B cell (primary cell): Measurements from ENCODE around the gene CYP27B1. TPM values are rescaled to one million over a fixed set of nuclear protein-coding genes. Genes with fewer than 3 reads are reported as not detected.

ENCODE experiments used
- ATAC-seq: fragments of 200-7000 bp; cut with Tn5 transposase; one replicate; pipeline ENCODE4 v1.10.0; 2021; ENCODE audit warnings: low read depth, mild to moderate bottlenecking, moderate number of reproducible peaks, moderate library complexity
- CTCF ChIA-PET: fragments of 350-600 bp; sonication (Branson Sonifier 250); formaldehyde crosslinking; loops from one replicate; lab custom pipeline; 2021; ENCODE audit warnings: antibody characterized with exemption, inconsistent platforms; lab: Charles Lee
- POLR2A ChIA-PET: fragments of 350-600 bp; sonication (Branson Sonifier 250); formaldehyde crosslinking; loops from one replicate; lab custom pipeline; 2021; ENCODE audit warnings: antibody characterized with exemption; lab: Charles Lee
- DNase-seq: peaks from one replicate; pipeline ENCODE4 v3.0.0; 2013
- H2AFZ ChIP-seq: 2 replicates; pipeline ENCODE4 v1.6.1; 2012; ENCODE audit warnings: mild to moderate bottlenecking, low read depth, low read length; ENCODE audit not compliant: insufficient read depth, poor library complexity, severe bottlenecking
- H3K27ac ChIP-seq, 2 donors: 1 replicate in 1 of 2; 2 replicates in 1 of 2; pipeline ENCODE4 v1.5.1; 2012 to 2013; ENCODE audit warnings: low read length in 2 of 2, mild to moderate bottlenecking in 2 of 2, moderate library complexity in 1 of 2
- H3K27me3 ChIP-seq, 4 experiments: fragments of 200-600 bp in 1 of 4; sonication (generic) in 1 of 4; replicated peaks in 1 of 4; 1 replicate in 2 of 4; 2 replicates in 2 of 4; pipeline versions ENCODE4 v1.6.1 to v1.7.0; 2013 to 2016; ENCODE audit warnings: low read length in 3 of 4, mild to moderate bottlenecking in 2 of 4, mixed read lengths in 1 of 4, moderate library complexity in 1 of 4; ENCODE audit not compliant: insufficient read depth in 4 of 4, control insufficient read depth in 3 of 4; ENCODE audit errors: control extremely low read depth in 1 of 4
- H3K36me3 ChIP-seq, 2 experiments: replicated peaks in 1 of 2; 1 replicate in 1 of 2; 2 replicates in 1 of 2; pipeline versions ENCODE4 v1.6.1 to v1.7.1; 2013; ENCODE audit warnings: low read length in 1 of 2; ENCODE audit not compliant: insufficient read depth in 2 of 2, control insufficient read depth in 1 of 2; ENCODE audit errors: control extremely low read depth in 1 of 2, extremely low read depth in 1 of 2
- H3K4me1 ChIP-seq, 2 donors: fragments of 200-600 bp in 1 of 2; sonication (generic) in 1 of 2; 1 replicate in 1 of 2; 2 replicates in 1 of 2; pipeline versions ENCODE4 v1.5.1 to v1.6.1; 2013 to 2017; ENCODE audit warnings: low read length in 2 of 2; ENCODE audit not compliant: control insufficient read depth in 2 of 2, insufficient read depth in 2 of 2
- H3K4me2 ChIP-seq: replicated peaks from 2 replicates; pipeline ENCODE3; 2012; ENCODE audit warnings: mild to moderate bottlenecking, low read depth, low read length; ENCODE audit not compliant: poor library complexity, severe bottlenecking
- H3K4me3 ChIP-seq, 5 experiments: fragments of 200-600 bp in 1 of 5; sonication (generic) in 1 of 5; 1 replicate in 3 of 5; 2 replicates in 2 of 5; pipeline versions ENCODE4 v1.5.1 to v1.7.0; 2011 to 2016; ENCODE audit warnings: low read length in 4 of 5, mild to moderate bottlenecking in 4 of 5, low read depth in 2 of 5, control low read depth in 1 of 5, moderate library complexity in 1 of 5; ENCODE audit not compliant: insufficient read depth in 1 of 5; ENCODE audit errors: control extremely low read depth in 1 of 5, extremely low read depth in 1 of 5
- H3K79me2 ChIP-seq: fragments of 200-600 bp; sonication (generic); one replicate; pipeline ENCODE4 v1.6.0; 2016; ENCODE audit warnings: low read length; ENCODE audit not compliant: control insufficient read depth, insufficient read depth
- H3K9ac ChIP-seq: fragments of 200-600 bp; sonication (generic); 2 replicates; pipeline ENCODE4 v1.6.1; 2017; ENCODE audit warnings: mild to moderate bottlenecking, low read length, moderate library complexity
- H3K9me3 ChIP-seq, 3 donors: one replicate each; pipeline versions ENCODE4 v1.6.1 to v1.7.1; 2013; ENCODE audit warnings: low read length in 2 of 3; ENCODE audit not compliant: control insufficient read depth in 2 of 3, insufficient read depth in 1 of 3; ENCODE audit errors: control extremely low read depth in 1 of 3
- H4K20me1 ChIP-seq: 2 replicates; pipeline ENCODE4 v1.6.0; 2012; ENCODE audit warnings: mild to moderate bottlenecking, low read length; ENCODE audit not compliant: insufficient read depth, control insufficient read depth, poor library complexity, severe bottlenecking
- H3K27ac Mint-ChIP-seq: one replicate; pipeline ENCODE4 v1.8.0; 2021; ENCODE audit warnings: mixed read lengths
- H3K27me3 Mint-ChIP-seq: one replicate; pipeline ENCODE4 v1.8.0; 2021; ENCODE audit warnings: mixed read lengths
- H3K4me1 Mint-ChIP-seq: one replicate; pipeline ENCODE4 v1.8.0; 2021; ENCODE audit warnings: mixed read lengths
- H3K4me3 Mint-ChIP-seq: one replicate; pipeline ENCODE4 v1.8.0; 2021; ENCODE audit warnings: mixed read lengths
- H3K9me3 Mint-ChIP-seq: one replicate; pipeline ENCODE4 v1.8.0; 2022; ENCODE audit warnings: mixed read lengths; ENCODE audit not compliant: insufficient read depth
- EZH2 ChIP-seq: IDR thresholded peaks from 2 replicates; pipeline ENCODE4 v1.6.1; 2012; ENCODE audit warnings: borderline replicate concordance, low read depth, mild to moderate bottlenecking, moderate library complexity, low read length; ENCODE audit not compliant: insufficient read depth, poor library complexity, severe bottlenecking
- WGBS: methylation state at CpG from one replicate; pipeline ENCODE4 v1.1.5; 2013; ENCODE audit warnings: missing lambda C conversion rate; ENCODE audit not compliant: insufficient coverage; 5-methylcytosine and 5-hydroxymethylcytosine counted together
- intact Hi-C: fragments of 100-400 bp; cut with micrococcal nuclease; formaldehyde crosslinking; loops from one replicate; pipeline ENCODE4 v1.10.0; 2022
- polyA plus RNA-seq: library from polyadenylated mRNA; depleted of rRNA; stranded (reverse); fragments of >200 nt; gene quantifications from 2 replicates; pipeline ENCODE4 v1.2.3, GENCODE V29; 2012
- total RNA-seq, 2 donors: library from RNA; stranded (reverse); fragments of 120-200 nt in 1 of 2; gene quantifications; 1 replicate in 1 of 2; 2 replicates in 1 of 2; pipeline versions ENCODE4 v1.2.3 to v1.2.4, GENCODE V29; 2013 to 2022
- TF ChIP-seq, protein P1 (sequence below): fragments of 200-600 bp; IDR thresholded peaks from one replicate; pipeline ENCODE4 v1.8.0; 2022; ENCODE audit warnings: antibody characterized with exemption, mild to moderate bottlenecking

CYP27B1 gene
- total and polyA plus RNA-seq, 2 donors (not counting 1 experiment from before 2014, with no cell fraction given) = 0.66 to 0.79 TPM

DNA sequence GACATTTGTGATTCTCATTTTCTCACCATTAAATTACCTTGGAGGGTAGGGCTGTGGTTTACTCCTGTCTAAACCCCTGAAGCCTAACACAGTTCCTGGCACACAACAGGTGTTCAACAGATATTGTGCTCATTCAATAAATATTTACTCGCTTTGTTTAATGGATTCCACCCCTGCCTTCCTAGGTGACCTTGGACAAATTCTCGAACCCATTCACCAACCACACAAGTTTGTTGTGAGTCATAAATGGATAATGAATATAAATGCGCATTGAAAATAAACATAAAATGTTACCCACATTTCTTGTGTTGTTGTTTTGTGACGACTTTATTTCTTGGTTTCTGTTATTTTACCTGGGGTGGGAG is 15.3 kb upstream of the CYP27B1 start:
- Mint-ChIP-seq H3K4me1 (peaks cover 18% of the 10 kb centered on the region), H3K9me3 (no peaks in the 10 kb centered on the region), H3K4me3 (peak overlapping the region; percentile 100), H3K27ac (peak overlapping the region; percentile 96), H3K27me3 (no peaks in the 10 kb centered on the region)
- peak overlapping the region; percentile 94 for H3K9ac ChIP-seq
- no peak for ATAC-seq
- peaks cover 9 to 17% of the 10 kb centered on the region in 2 donors for H3K4me1 ChIP-seq
- H3K27ac ChIP-seq = no peak overlapping the region
- intact Hi-C loops = loop anchor here (1.0 to 5.0 kb wide), 5 partner anchors 10 to 123 kb away; partner anchors contain the start of genes EEF1AKMT3 and METTL1
- peaks cover 8 to 22% of the 10 kb centered on the region in 2 experiments for H3K36me3 ChIP-seq
- POLR2A ChIA-PET = interaction anchor here (0.8 kb wide), 1 partner anchor 37 kb away, joined by 3 read pairs; no protein-coding TSS in a partner anchor
- 0% methylated on average over 1 of the region's 4 CpGs for WGBS
- CTCF ChIA-PET = interaction anchor here (1.0 to 6.9 kb wide), 10 partner anchors 15 to 122 kb away, joined by 3 to 59 read pairs (median 6); partner anchors contain the start of genes CYP27B1 and MARCHF9
- H3K4me2 ChIP-seq = peak overlapping the region; percentile 98
- H4K20me1 ChIP-seq = no peaks in the 10 kb centered on the region
- peak overlapping the region; percentile 91 for H2AFZ ChIP-seq
- no peaks in the 10 kb centered on the region for H3K27me3 ChIP-seq
- peak overlapping the region in 2 of 5 experiments; percentile 99 to 100 for H3K4me3 ChIP-seq
- peaks cover 25% of the 10 kb centered on the region for H3K79me2 ChIP-seq
- TF ChIP-seq, protein P1, sequence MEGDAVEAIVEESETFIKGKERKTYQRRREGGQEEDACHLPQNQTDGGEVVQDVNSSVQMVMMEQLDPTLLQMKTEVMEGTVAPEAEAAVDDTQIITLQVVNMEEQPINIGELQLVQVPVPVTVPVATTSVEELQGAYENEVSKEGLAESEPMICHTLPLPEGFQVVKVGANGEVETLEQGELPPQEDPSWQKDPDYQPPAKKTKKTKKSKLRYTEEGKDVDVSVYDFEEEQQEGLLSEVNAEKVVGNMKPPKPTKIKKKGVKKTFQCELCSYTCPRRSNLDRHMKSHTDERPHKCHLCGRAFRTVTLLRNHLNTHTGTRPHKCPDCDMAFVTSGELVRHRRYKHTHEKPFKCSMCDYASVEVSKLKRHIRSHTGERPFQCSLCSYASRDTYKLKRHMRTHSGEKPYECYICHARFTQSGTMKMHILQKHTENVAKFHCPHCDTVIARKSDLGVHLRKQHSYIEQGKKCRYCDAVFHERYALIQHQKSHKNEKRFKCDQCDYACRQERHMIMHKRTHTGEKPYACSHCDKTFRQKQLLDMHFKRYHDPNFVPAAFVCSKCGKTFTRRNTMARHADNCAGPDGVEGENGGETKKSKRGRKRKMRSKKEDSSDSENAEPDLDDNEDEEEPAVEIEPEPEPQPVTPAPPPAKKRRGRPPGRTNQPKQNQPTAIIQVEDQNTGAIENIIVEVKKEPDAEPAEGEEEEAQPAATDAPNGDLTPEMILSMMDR = no peak
- no peak for TF ChIP-seq EZH2
- DNase-seq = no peak
- H3K9me3 ChIP-seq = no peaks in the 10 kb centered on the region

DNA sequence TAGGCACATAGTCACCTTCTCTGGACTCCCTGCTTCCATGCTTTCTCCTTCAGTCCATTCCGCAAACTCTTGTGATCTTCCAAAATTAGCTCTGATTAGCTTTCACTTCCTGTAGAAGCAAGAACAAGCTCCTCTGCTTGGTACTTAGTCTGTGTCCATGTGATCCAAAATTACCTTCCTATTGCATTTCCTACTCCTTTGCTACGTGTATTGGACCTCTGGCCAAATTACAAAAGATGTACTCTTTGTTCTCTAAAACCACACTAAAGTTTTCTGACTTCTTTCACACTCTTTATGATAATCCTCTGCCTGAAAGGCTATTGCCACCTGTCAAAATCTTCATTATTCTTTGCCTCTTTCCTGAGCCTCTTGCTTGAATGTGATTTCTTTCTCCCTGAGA is 14.9 kb upstream of the CYP27B1 start:
- ChIA-PET CTCF (interaction anchor here (0.7 to 6.9 kb wide), 8 partner anchors 14 to 123 kb away, joined by 3 to 59 read pairs (median 6); partner anchors contain the start of genes CYP27B1 and MARCHF9), POLR2A (interaction anchor here (0.7 kb wide), 1 partner anchor 114 kb away, joined by 4 read pairs; no protein-coding TSS in a partner anchor)
- intact Hi-C loops = loop anchor here (1.0 to 5.0 kb wide), 5 partner anchors 10 to 124 kb away; partner anchors contain the start of genes EEF1AKMT3 and METTL1
- Histone ChIP-seq H3K27ac (no peak overlapping the region), H3K9ac (no peak overlapping the region), H3K9me3 (no peaks in the 10 kb centered on the region), H3K36me3 (peaks cover 5 to 18% of the 10 kb centered on the region in 2 experiments), H3K4me1 (peaks cover 9 to 17% of the 10 kb centered on the region in 2 donors), H3K27me3 (no peaks in the 10 kb centered on the region), H3K4me3 (no peak overlapping the region), H3K4me2 (no peak overlapping the region), H2AFZ (peak overlapping the region; percentile 91), H3K79me2 (peaks cover 25% of the 10 kb centered on the region), H4K20me1 (no peaks in the 10 kb centered on the region)
- no peak for TF ChIP-seq EZH2
- TF ChIP-seq, protein P1 = no peak
- Mint-ChIP-seq H3K9me3 (no peaks in the 10 kb centered on the region), H3K27me3 (no peaks in the 10 kb centered on the region), H3K4me3 (no peak overlapping the region), H3K27ac (no peak overlapping the region), H3K4me1 (peaks cover 18% of the 10 kb centered on the region)
- DNase-seq (no peak), ATAC-seq (no peak)
- WGBS = 82% methylated on average over 2 of the region's 2 CpGs
